ENCODE results near the gene IL27RA. TPM values are rescaled to one million over a fixed set of nuclear protein-coding genes. Genes with fewer than 3 reads are reported as not detected.

The IL27RA gene
- polyA plus RNA-seq, 1 experiment, result 6.6 TPM

DNA sequence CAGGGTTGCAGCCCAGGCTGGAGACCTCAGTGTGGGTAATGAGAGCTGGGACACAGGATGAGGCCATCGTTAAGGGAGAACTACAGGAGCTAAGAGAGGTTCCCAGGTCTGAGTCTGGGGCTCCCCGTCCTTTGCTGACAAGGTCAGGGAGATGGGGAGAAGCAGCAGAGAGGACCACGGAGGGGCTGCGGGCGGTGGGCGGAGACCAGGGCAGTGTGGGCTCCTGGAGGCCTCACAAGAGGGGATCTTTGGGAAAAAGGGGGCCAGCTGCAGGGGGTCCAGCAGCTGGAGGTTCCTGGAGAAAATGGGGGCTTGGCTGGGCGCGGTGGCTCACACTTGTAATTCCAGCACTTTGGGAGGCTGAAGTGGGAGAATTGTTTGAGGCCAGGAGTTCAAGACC lies 41.5 kb upstream of the IL27RA start:
- CTCF ChIA-PET, result interaction anchor here (1.0 kb wide), 1 partner anchor 41 kb away, joined by 4 read pairs; the partner anchor contains the start of gene IL27RA
- TF ChIP-seq, protein P1, sequence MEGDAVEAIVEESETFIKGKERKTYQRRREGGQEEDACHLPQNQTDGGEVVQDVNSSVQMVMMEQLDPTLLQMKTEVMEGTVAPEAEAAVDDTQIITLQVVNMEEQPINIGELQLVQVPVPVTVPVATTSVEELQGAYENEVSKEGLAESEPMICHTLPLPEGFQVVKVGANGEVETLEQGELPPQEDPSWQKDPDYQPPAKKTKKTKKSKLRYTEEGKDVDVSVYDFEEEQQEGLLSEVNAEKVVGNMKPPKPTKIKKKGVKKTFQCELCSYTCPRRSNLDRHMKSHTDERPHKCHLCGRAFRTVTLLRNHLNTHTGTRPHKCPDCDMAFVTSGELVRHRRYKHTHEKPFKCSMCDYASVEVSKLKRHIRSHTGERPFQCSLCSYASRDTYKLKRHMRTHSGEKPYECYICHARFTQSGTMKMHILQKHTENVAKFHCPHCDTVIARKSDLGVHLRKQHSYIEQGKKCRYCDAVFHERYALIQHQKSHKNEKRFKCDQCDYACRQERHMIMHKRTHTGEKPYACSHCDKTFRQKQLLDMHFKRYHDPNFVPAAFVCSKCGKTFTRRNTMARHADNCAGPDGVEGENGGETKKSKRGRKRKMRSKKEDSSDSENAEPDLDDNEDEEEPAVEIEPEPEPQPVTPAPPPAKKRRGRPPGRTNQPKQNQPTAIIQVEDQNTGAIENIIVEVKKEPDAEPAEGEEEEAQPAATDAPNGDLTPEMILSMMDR (IDR thresholded peaks at IDR 0.05; ENCODE audit: insufficient read depth, low read depth, low read length), result no peak
- DNase-seq (ENCODE audit: low read depth), result no peak
- POLR2A ChIA-PET, result no interaction called here
- no peak overlapping the region for H3K4me3 ChIP-seq (ENCODE audit: low read depth, low read length)
- no peaks in the 10 kb centered on the region for H3K27me3 ChIP-seq (ENCODE audit: control insufficient read depth, insufficient read depth, low read length)
- peaks cover 9% of the 10 kb centered on the region for H3K36me3 ChIP-seq (ENCODE audit: control insufficient read depth, insufficient read depth, low read length)

DNA sequence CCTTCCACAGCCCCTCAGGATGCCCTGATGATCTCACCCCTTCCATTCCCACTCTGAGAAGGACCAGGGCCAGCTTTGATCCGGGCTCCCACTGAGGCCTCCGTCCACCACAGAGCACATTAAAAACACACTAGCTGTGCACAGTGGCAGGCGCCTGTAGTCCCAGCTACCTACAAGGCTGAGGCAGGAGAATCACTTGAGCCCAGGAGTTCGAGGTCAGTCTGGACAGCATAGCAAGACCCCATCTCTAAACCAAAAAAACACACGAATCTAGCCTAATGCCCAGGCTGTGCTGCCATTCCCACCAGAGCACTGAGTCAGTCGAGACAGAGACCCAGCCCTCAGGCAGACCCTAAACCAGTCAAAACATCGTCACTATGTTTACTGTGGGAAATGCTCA lies 39.5 kb upstream of the IL27RA start:
- ChIA-PET CTCF (no interaction called here), POLR2A (no interaction called here)
- no peak for DNase-seq (ENCODE audit: low read depth)
- H3K36me3 ChIP-seq (ENCODE audit: control insufficient read depth, insufficient read depth, low read length), result peaks cover 9% of the 10 kb centered on the region
- no peaks in the 10 kb centered on the region for H3K27me3 ChIP-seq (ENCODE audit: control insufficient read depth, insufficient read depth, low read length)
- TF ChIP-seq, protein P1 (IDR thresholded peaks at IDR 0.05; ENCODE audit: insufficient read depth, low read depth, low read length), result no peak
- no peak overlapping the region for H3K4me3 ChIP-seq (ENCODE audit: low read depth, low read length)

DNA sequence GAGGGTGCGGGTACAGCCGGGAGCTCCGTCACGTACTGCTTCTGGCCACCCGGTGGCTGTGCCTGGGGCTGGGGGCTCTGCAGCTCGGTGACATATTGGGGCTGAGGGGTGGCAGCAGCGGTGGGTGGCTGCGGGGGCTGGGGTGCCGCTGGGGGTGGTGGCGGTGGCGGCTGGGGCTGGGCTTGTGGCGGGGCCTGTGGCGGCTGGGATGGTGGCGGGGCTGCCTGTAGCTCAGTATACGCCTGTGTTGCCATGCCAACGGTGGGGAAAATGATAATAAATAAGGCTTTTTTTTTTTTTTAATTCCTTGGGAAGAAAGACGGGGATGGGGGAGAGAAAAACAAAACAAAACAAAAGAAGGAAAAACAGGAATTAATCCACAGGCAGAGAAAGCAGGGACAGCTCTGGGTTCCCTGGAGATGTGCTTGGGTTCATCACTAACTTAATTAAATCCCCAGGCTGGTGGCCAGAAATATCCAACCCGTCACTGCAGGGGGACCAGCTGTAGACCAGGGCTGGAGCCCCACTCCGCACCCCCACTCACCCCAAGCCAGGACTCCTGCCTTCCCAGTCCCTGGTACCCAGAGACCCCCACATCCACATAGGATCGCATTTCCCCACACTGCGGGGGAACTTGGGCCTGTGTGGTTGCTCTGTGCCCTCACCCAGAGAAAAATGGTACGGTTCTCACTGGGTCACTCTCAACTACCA lies 37.8 kb upstream of the IL27RA start:
- TF ChIP-seq, protein P1 (IDR thresholded peaks at IDR 0.05; ENCODE audit: insufficient read depth, low read depth, low read length), result no peak
- Histone ChIP-seq H3K36me3 (ENCODE audit: control insufficient read depth, insufficient read depth, low read length) (peaks cover 10% of the 10 kb centered on the region), H3K27me3 (ENCODE audit: control insufficient read depth, insufficient read depth, low read length) (no peaks in the 10 kb centered on the region), H3K4me3 (ENCODE audit: low read depth, low read length) (no peak overlapping the region)
- ChIA-PET POLR2A (no interaction called here), CTCF (interaction anchor here (1.0 kb wide), 1 partner anchor 49 kb away, joined by 3 read pairs; no protein-coding TSS in a partner anchor)
- DNase-seq (ENCODE audit: low read depth), result no peak

DNA sequence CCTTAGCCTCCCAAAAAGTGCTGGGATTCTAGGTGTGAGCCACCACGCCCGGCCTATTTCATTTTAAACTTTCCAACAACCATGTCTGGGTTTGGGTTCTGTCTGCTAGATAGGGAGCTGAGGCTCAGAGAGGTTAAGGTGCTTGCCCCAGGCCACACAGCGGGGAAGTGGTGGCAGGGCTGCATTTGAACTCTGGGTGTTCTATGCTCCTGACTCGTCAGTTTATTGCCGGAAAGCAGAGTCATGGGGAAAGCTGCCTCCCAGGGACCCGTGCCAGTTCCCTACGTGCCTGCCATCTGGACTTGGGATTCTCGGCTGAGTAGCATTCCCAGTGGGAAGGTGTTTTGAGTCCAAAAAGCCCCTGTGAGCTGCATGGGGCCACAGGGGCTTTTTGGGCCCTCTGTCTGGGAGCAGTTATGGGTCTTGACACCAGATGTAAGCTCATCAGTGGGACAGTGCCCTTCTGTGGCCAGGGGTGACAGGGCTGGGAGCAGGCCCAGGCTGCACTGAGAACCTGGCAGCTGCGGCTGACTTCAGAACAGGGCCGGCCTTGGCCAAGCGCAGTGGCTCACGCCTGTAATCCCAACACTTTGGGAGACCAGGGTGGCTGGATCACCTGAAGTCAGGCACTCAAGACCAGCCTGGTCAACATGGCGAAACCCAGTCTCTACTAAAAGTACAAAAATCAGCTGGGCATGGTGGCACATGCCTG lies 36.4 kb upstream of the IL27RA start:
- ChIA-PET POLR2A (no interaction called here), CTCF (no interaction called here)
- peak; percentile 29 for DNase-seq (ENCODE audit: low read depth)
- TF ChIP-seq, protein P1 (IDR thresholded peaks at IDR 0.05; ENCODE audit: insufficient read depth, low read depth, low read length), result no peak
- Histone ChIP-seq H3K36me3 (ENCODE audit: control insufficient read depth, insufficient read depth, low read length) (peaks cover 8% of the 10 kb centered on the region), H3K4me3 (ENCODE audit: low read depth, low read length) (no peak overlapping the region), H3K27me3 (ENCODE audit: control insufficient read depth, insufficient read depth, low read length) (no peaks in the 10 kb centered on the region)

DNA sequence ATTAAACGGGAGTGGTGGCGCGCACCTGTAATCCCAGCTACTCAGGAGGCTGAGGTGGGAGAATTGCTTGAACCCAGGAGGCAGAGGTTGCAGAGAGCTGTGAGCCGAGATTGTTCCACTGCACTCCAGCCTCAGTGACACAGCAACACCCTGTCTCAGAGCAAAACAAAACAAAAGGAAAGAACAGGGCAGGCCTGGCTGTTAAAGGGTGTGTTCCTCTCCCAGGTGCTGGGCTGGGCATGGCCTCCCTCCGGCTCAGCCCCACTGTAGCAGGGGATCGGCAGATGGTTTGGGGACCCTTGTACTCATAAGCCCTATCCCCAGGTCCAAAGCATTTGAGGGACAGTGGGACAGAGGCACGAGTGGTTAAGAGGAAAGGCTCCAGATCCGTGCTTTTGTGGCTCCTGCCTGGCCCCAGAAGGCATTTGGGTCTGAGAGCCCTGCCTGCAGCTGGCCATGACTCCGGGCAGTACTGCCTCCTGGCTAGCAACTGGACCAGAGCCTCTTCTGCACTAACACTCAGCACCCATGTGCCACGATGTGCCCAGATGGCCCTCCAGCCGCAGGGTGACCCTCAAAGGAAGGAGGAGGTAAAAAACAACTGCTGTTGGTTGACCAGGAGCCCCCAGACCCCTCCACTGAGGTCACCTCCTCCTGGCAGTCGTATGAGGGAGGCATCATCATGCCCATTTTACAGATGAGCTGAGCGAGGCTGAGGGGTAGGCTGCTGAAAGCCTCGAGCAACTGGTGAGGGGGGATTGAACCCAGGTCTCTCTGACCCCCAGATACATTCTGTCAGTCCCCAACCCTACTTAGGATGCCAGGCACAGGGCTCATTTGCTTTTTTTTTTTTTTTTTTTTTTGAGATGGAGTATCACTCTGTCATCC lies 35.4 kb upstream of the IL27RA start:
- TF ChIP-seq, protein P1 (IDR thresholded peaks at IDR 0.05; ENCODE audit: insufficient read depth, low read depth, low read length), result no peak
- CTCF ChIA-PET, result no interaction called here
- peaks cover 8% of the 10 kb centered on the region for H3K36me3 ChIP-seq (ENCODE audit: control insufficient read depth, insufficient read depth, low read length)
- no peak overlapping the region for H3K4me3 ChIP-seq (ENCODE audit: low read depth, low read length)
- no peak for DNase-seq (ENCODE audit: low read depth)
- POLR2A ChIA-PET, result no interaction called here
- no peaks in the 10 kb centered on the region for H3K27me3 ChIP-seq (ENCODE audit: control insufficient read depth, insufficient read depth, low read length)

Measured in BJ (cell line).